NOMO-1 treated with DMSO at 0.1 percent for 48 hours (cell line): ENCODE data around the gene CSN1S1.

Source experiments
- DNase-seq: peaks from one replicate; lab custom pipeline; 2025; ENCODE audit not compliant: unreplicated experiment; lab: John Stamatoyannopoulos, UW

CSN1S1 gene

GRCh38 chr4:69986663-69987062, 55.8 kb downstream of the CSN1S1 start:
- DNase-seq = no peak

- no peak for DNase-seq
Measured at GRCh38 chr4:69991016-69991415, 60.1 kb downstream of the CSN1S1 start.

GRCh38 chr4:69994782-69995181, 63.9 kb downstream of the CSN1S1 start:
- DNase-seq = no peak

- DNase-seq = no peak
Measured at GRCh38 chr4:69995526-69996016, 64.7 kb downstream of the CSN1S1 start, which contains the start of gene STATH. STATH (plus strand) TSS chr4:69995966; CDS start chr4:69998438, 2,472 bp downstream.
